ENCODE measurements around the gene STARD8.

STARD8 gene

GRCh38 chrX:68758671-68759070 lies 111.2 kb downstream of the STARD8 start:
- no peak for DNase-seq (ENCODE audit: low read depth)
- H3K4me3 ChIP-seq (ENCODE audit: low read length) = no peak overlapping the region

DNA sequence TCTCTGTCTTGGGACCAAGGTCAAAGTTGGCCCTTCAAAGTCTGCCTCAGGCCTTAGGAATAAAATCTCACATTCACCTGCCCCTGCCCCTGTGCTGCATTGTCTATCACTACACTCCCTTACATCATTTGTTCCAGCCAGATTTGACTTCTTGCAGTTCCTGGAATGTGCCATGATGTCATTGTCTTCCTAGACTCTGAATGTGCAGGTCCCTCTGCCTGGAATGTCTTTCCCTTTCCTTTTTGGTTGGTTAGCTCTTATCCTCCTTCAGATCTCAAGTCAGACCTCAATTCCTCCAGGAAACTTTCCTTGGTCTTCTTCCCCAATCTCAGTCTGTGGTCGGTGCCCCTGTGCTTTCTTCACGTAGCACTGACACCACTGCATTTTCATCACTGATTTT lies 113.6 kb downstream of the STARD8 start:
- H3K4me3 ChIP-seq (ENCODE audit: low read length) = no peak overlapping the region
- no peak for TF ChIP-seq CTCF (conservative IDR thresholded peaks at IDR 0.05; ENCODE audit: low read depth, low read length)
- DNase-seq (ENCODE audit: low read depth) = no peak

More at GRCh38 chrX:68758671-68759070, 111.2 kb downstream of the STARD8 start:
- TF ChIP-seq CTCF (conservative IDR thresholded peaks at IDR 0.05; ENCODE audit: low read depth, low read length) = no peak

DNA sequence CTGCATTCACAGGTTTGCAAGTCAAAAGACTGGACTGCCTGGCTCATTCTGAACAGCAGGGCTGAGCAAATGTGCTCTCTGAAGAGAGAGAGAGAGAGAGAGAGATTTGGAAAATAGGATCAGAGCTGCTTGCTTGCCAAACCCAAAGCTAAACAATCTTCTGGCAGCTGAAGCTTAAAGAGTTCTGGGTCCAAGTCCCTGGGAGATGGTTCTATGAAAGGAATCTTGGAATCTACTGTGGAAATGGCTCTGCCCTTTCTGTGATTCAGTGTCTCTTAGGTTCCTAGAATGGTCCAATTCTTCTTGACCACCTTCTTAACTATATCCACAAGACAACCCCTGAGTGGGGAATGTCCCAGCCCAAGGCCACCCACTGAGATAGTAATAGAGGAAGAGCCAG lies 115.3 kb downstream of the STARD8 start:
- no peak overlapping the region for H3K4me3 ChIP-seq (ENCODE audit: low read length)
- no peak for TF ChIP-seq CTCF (conservative IDR thresholded peaks at IDR 0.05; ENCODE audit: low read depth, low read length)
- DNase-seq (ENCODE audit: low read depth) = no peak

DNA sequence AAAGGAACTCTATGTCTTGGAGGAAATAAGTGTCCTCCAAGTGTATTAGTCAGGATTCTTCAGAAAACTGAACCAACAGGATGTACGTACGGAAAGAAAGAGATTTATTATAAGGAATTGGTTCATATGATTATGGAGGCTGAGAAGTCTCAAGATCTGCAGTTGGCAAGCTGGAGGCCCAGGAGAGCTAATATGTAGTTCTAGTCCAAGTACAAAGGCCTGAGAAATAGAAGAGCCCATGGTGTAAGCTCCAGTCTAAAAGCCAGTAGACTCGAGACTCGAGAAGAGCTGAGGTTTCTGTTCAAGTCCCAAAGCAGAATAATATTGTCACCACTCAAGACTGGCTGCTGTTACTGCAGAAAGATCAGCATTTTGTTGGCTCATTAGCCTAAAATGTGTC lies 116.0 kb downstream of the STARD8 start:
- TF ChIP-seq CTCF (conservative IDR thresholded peaks at IDR 0.05; ENCODE audit: low read depth, low read length) = no peak
- no peak overlapping the region for H3K4me3 ChIP-seq (ENCODE audit: low read length)
- DNase-seq (ENCODE audit: low read depth) = no peak
